GM23338 (cell line): Measurements from ENCODE around the gene SEL1L3. TPM values are rescaled to one million over a fixed set of nuclear protein-coding genes. Genes with fewer than 3 reads are reported as not detected.

Experiments used
- ATAC-seq: fragments of 200-7000 bp; cut with Tn5 transposase; 3 replicates; pipeline ENCODE4 v1.9.1; 2020
- DNase-seq: peaks from one replicate; pipeline ENCODE4 v3.0.0-alpha.2; 2015; ENCODE audit warnings: low spot score
- H2AFZ ChIP-seq: fragments of 200-600 bp; sonication (generic); 2 replicates; pipeline ENCODE4 v1.8.0; 2016; ENCODE audit warnings: antibody characterized with exemption, mild to moderate bottlenecking, moderate library complexity
- H3F3A ChIP-seq: fragments of 200-600 bp; sonication (generic); replicated peaks from 2 replicates; pipeline ENCODE4 v1.8.0; 2017; ENCODE audit warnings: antibody characterized with exemption, mixed run types, low read depth
- H3K27ac ChIP-seq: fragments of 200-600 bp; sonication (generic); 2 replicates; pipeline ENCODE4 v1.6.1; 2016; ENCODE audit warnings: low read depth
- H3K27me3 ChIP-seq: fragments of 200-600 bp; sonication (generic); 2 replicates; pipeline ENCODE4 v1.8.0; 2016; ENCODE audit warnings: mild to moderate bottlenecking, mixed run types, moderate library complexity; ENCODE audit not compliant: insufficient read depth
- H3K36me3 ChIP-seq: fragments of 200-600 bp; sonication (generic); 2 replicates; pipeline ENCODE4 v1.8.0; 2016; ENCODE audit warnings: mild to moderate bottlenecking; ENCODE audit not compliant: insufficient read depth
- H3K4me1 ChIP-seq: fragments of 200-600 bp; sonication (generic); 2 replicates; pipeline ENCODE4 v1.8.0; 2016; ENCODE audit warnings: mild to moderate bottlenecking, moderate library complexity; ENCODE audit not compliant: insufficient read depth
- H3K4me2 ChIP-seq: fragments of 200-600 bp; sonication (generic); 2 replicates; pipeline ENCODE4 v1.7.1; 2017; ENCODE audit warnings: mixed run types
- H3K4me3 ChIP-seq: fragments of 200-600 bp; sonication (generic); 2 replicates; pipeline ENCODE4 v1.6.1; 2016; ENCODE audit warnings: mixed run types
- H3K79me2 ChIP-seq: fragments of 200-600 bp; sonication (generic); replicated peaks from 2 replicates; pipeline ENCODE4 v1.8.0; 2017; ENCODE audit warnings: mild to moderate bottlenecking; ENCODE audit not compliant: insufficient read depth
- H3K9me2 ChIP-seq: fragments of 200-600 bp; sonication (generic); 2 replicates; pipeline ENCODE4 v1.8.0; 2017; ENCODE audit not compliant: insufficient read depth
- H4K20me1 ChIP-seq: fragments of 200-600 bp; sonication (generic); replicated peaks from 2 replicates; pipeline ENCODE4 v1.8.0; 2017; ENCODE audit warnings: mild to moderate bottlenecking; ENCODE audit not compliant: insufficient read depth
- H3K27ac Mint-ChIP-seq: 2 replicates; pipeline ENCODE4 v1.8.0; 2020; ENCODE audit warnings: inconsistent platforms, mild to moderate bottlenecking, moderate library complexity, mixed read lengths
- H3K27me3 Mint-ChIP-seq: 3 replicates; pipeline ENCODE4 v1.8.0; 2022; ENCODE audit warnings: low read depth, mild to moderate bottlenecking, moderate library complexity, mixed read lengths, inconsistent platforms; ENCODE audit not compliant: insufficient read depth, poor library complexity
- H3K36me3 Mint-ChIP-seq: 3 replicates; pipeline ENCODE4 v1.8.0; 2021; ENCODE audit warnings: low read depth, mild to moderate bottlenecking, inconsistent platforms, moderate library complexity, mixed read lengths
- H3K4me1 Mint-ChIP-seq: 3 replicates; pipeline ENCODE4 v1.8.0; 2020; ENCODE audit warnings: mild to moderate bottlenecking, inconsistent platforms, mixed read lengths
- H3K4me3 Mint-ChIP-seq: 3 replicates; pipeline ENCODE4 v1.8.0; 2021; ENCODE audit warnings: moderate library complexity, mild to moderate bottlenecking, inconsistent platforms, mixed read lengths
- H3K9me3 Mint-ChIP-seq: 3 replicates; pipeline ENCODE4 v1.8.0; 2020; ENCODE audit warnings: moderate library complexity, mild to moderate bottlenecking, inconsistent platforms, mixed read lengths
- EZH2 ChIP-seq: fragments of 200-600 bp; sonication (generic); IDR thresholded peaks from one replicate; pipeline ENCODE4 v1.8.0; 2017; ENCODE audit warnings: antibody characterized with exemption, mild to moderate bottlenecking, low read depth; ENCODE audit not compliant: unreplicated experiment
- EZH2phosphoT487 ChIP-seq: fragments of 200-600 bp; sonication (generic); IDR thresholded peaks from one replicate; pipeline ENCODE4 v1.8.1; 2018; ENCODE audit warnings: antibody characterized with exemption; ENCODE audit not compliant: unreplicated experiment
- JUNB ChIP-seq: IDR thresholded peaks from one replicate; pipeline ENCODE4 v1.6.1; 2016; ENCODE audit warnings: antibody characterized with exemption; ENCODE audit not compliant: unreplicated experiment
- NANOG ChIP-seq: IDR thresholded peaks from 2 replicates; pipeline ENCODE4 v1.6.1; 2016; ENCODE audit warnings: antibody characterized with exemption, borderline replicate concordance
- POLR2AphosphoS5 ChIP-seq: IDR thresholded peaks from 2 replicates; pipeline ENCODE4 v1.6.1; 2016; ENCODE audit warnings: antibody characterized with exemption, low read depth
- STAT1 ChIP-seq: IDR thresholded peaks from one replicate; pipeline ENCODE4 v1.6.1; 2016; ENCODE audit warnings: antibody characterized with exemption; ENCODE audit not compliant: unreplicated experiment
- ZNF114 ChIP-seq: fragments of 250-450 bp; sonication (Bioruptor Pico); IDR thresholded peaks from 2 replicates; pipeline ENCODE4 v1.5.0; 2020; ENCODE audit warnings: mild to moderate bottlenecking, moderate library complexity
- ZNF331 ChIP-seq: fragments of 250-450 bp; sonication (Bioruptor Pico); IDR thresholded peaks from 2 replicates; pipeline ENCODE4 v1.5.0; 2020; ENCODE audit warnings: low read depth, mild to moderate bottlenecking, moderate library complexity
- polyA plus RNA-seq: library from polyadenylated mRNA; unstranded; fragments of >200 nt; fragmentation: Nextera tagmentation; extraction: Ambion mirVana; gene quantifications from 2 replicates; pipeline ENCODE4 v1.2.1, GENCODE V29; 2016
- total RNA-seq: library from RNA; depleted of rRNA; stranded (reverse); fragments of >200 nt; shearing (Covaris generic); gene quantifications from 2 replicates; pipeline ENCODE4 v1.2.3, GENCODE V29; 2014
- TF ChIP-seq, protein P1 (sequence below): fragments of 250-450 bp; sonication (Bioruptor Pico); IDR thresholded peaks from 2 replicates; pipeline ENCODE4 v1.5.0; 2020; ENCODE audit warnings: mild to moderate bottlenecking, moderate library complexity
- TF ChIP-seq, protein P2 (sequence below): IDR thresholded peaks from 2 replicates; pipeline ENCODE4 v1.6.1; 2016; ENCODE audit warnings: antibody characterized with exemption
- TF ChIP-seq, protein P3 (sequence below), 2 experiments: fragments of 200-600 bp in 1 of 2; sonication (generic) in 1 of 2; conservative IDR thresholded peaks; 2 replicates each; pipeline versions ENCODE4 v1.5.1 to v1.6.1; 2016 to 2017; ENCODE audit warnings: antibody characterized with exemption in 2 of 2, low read depth in 2 of 2, mild to moderate bottlenecking in 2 of 2, moderate library complexity in 1 of 2

The SEL1L3 gene
- total and polyA plus RNA-seq, 2 experiments from 2014 or later, result 17.1 to 61.7 TPM

DNA sequence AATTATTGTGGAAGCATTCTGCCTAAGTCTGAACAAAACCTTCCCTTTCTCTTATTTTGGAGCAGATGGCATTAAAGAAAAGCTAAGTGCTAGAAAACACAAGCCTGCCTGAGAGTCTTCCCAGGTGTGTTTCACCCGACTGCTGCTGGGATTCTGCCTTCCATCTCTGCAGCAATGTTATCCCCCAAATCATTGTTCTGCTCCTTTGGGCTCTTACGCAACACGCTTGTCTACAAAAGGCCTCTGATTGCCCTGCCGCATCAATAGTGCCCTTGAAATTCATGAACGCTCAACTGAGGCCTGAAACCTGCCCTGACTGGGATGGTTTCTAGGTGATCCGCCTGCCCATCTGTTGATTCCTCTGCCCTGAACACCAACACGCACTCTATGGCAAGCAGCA, 80.3 kb downstream of the SEL1L3 start:
- TF ChIP-seq EZH2phosphoT487 (no peak), STAT1 (no peak), POLR2AphosphoS5 (no peak), NANOG (no peak), JUNB (no peak), ZNF114 (CRISPR knock-in tag) (no peak), ZNF331 (CRISPR knock-in tag) (no peak), EZH2 (no peak)
- TF ChIP-seq, protein P1, sequence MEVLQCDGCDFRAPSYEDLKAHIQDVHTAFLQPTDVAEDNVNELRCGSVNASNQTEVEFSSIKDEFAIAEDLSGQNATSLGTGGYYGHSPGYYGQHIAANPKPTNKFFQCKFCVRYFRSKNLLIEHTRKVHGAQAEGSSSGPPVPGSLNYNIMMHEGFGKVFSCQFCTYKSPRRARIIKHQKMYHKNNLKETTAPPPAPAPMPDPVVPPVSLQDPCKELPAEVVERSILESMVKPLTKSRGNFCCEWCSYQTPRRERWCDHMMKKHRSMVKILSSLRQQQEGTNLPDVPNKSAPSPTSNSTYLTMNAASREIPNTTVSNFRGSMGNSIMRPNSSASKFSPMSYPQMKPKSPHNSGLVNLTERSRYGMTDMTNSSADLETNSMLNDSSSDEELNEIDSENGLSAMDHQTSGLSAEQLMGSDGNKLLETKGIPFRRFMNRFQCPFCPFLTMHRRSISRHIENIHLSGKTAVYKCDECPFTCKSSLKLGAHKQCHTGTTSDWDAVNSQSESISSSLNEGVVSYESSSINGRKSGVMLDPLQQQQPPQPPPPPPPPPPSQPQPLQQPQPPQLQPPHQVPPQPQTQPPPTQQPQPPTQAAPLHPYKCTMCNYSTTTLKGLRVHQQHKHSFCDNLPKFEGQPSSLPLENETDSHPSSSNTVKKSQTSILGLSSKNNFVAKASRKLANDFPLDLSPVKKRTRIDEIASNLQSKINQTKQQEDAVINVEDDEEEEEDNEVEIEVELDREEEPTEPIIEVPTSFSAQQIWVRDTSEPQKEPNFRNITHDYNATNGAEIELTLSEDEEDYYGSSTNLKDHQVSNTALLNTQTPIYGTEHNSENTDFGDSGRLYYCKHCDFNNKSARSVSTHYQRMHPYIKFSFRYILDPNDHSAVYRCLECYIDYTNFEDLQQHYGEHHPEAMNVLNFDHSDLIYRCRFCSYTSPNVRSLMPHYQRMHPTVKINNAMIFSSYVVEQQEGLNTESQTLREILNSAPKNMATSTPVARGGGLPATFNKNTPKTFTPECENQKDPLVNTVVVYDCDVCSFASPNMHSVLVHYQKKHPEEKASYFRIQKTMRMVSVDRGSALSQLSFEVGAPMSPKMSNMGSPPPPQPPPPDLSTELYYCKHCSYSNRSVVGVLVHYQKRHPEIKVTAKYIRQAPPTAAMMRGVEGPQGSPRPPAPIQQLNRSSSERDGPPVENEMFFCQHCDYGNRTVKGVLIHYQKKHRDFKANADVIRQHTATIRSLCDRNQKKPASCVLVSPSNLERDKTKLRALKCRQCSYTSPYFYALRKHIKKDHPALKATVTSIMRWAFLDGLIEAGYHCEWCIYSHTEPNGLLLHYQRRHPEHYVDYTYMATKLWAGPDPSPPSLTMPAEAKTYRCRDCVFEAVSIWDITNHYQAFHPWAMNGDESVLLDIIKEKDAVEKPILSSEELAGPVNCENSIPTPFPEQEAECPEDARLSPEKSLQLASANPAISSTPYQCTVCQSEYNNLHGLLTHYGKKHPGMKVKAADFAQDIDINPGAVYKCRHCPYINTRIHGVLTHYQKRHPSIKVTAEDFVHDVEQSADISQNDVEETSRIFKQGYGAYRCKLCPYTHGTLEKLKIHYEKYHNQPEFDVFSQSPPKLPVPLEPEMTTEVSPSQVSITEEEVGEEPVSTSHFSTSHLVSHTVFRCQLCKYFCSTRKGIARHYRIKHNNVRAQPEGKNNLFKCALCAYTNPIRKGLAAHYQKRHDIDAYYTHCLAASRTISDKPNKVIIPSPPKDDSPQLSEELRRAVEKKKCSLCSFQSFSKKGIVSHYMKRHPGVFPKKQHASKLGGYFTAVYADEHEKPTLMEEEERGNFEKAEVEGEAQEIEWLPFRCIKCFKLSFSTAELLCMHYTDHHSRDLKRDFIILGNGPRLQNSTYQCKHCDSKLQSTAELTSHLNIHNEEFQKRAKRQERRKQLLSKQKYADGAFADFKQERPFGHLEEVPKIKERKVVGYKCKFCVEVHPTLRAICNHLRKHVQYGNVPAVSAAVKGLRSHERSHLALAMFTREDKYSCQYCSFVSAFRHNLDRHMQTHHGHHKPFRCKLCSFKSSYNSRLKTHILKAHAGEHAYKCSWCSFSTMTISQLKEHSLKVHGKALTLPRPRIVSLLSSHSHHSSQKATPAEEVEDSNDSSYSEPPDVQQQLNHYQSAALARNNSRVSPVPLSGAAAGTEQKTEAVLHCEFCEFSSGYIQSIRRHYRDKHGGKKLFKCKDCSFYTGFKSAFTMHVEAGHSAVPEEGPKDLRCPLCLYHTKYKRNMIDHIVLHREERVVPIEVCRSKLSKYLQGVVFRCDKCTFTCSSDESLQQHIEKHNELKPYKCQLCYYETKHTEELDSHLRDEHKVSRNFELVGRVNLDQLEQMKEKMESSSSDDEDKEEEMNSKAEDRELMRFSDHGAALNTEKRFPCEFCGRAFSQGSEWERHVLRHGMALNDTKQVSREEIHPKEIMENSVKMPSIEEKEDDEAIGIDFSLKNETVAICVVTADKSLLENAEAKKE (CRISPR knock-in tag), result no peak
- TF ChIP-seq, protein P2, sequence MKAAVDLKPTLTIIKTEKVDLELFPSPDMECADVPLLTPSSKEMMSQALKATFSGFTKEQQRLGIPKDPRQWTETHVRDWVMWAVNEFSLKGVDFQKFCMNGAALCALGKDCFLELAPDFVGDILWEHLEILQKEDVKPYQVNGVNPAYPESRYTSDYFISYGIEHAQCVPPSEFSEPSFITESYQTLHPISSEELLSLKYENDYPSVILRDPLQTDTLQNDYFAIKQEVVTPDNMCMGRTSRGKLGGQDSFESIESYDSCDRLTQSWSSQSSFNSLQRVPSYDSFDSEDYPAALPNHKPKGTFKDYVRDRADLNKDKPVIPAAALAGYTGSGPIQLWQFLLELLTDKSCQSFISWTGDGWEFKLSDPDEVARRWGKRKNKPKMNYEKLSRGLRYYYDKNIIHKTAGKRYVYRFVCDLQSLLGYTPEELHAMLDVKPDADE, result no peak
- TF ChIP-seq, protein P3, sequence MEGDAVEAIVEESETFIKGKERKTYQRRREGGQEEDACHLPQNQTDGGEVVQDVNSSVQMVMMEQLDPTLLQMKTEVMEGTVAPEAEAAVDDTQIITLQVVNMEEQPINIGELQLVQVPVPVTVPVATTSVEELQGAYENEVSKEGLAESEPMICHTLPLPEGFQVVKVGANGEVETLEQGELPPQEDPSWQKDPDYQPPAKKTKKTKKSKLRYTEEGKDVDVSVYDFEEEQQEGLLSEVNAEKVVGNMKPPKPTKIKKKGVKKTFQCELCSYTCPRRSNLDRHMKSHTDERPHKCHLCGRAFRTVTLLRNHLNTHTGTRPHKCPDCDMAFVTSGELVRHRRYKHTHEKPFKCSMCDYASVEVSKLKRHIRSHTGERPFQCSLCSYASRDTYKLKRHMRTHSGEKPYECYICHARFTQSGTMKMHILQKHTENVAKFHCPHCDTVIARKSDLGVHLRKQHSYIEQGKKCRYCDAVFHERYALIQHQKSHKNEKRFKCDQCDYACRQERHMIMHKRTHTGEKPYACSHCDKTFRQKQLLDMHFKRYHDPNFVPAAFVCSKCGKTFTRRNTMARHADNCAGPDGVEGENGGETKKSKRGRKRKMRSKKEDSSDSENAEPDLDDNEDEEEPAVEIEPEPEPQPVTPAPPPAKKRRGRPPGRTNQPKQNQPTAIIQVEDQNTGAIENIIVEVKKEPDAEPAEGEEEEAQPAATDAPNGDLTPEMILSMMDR (conservative IDR thresholded peaks at IDR 0.05; ENCODE audit: low read depth in 2 of 2), result no peak

More for the DNA sequence above, 80.3 kb downstream of the SEL1L3 start:
- H3K4me1 Mint-ChIP-seq, result 0 out of 3 replicates have a peak, but pooled peaks cover 3% of the 10 kb centered on the region
- no peak overlapping the region for H3K4me3 ChIP-seq
- no peak overlapping the region for H3K4me2 ChIP-seq
- H2AFZ ChIP-seq, result no peak overlapping the region
- no peak overlapping the region; the same call in 1 of the 2 replicates for H3K27ac Mint-ChIP-seq
- H3K27ac ChIP-seq, result no peak overlapping the region
- H3K9me2 ChIP-seq, result no peaks in the 10 kb centered on the region; the same call in 1 of the 2 replicates
- ATAC-seq (no peak), DNase-seq (no peak)
- no peaks in the 10 kb centered on the region for H4K20me1 ChIP-seq
- no peak overlapping the region for H3K4me3 Mint-ChIP-seq
- H3K27me3 Mint-ChIP-seq, result peaks cover 5% of the 10 kb centered on the region
- H3K27me3 ChIP-seq, result no peaks in the 10 kb centered on the region
- peaks cover 54% of the 10 kb centered on the region for H3K36me3 Mint-ChIP-seq
- no peaks in the 10 kb centered on the region for H3F3A ChIP-seq
- peaks cover 19% of the 10 kb centered on the region for H3K36me3 ChIP-seq
- no peaks in the 10 kb centered on the region for H3K79me2 ChIP-seq
- H3K9me3 Mint-ChIP-seq, result no peaks in the 10 kb centered on the region
- no peaks in the 10 kb centered on the region for H3K4me1 ChIP-seq
